GM12875 (cell line): ENCODE data around the gene PAX8.
"Not testable (repeated sequence)": the region's sequence is repeated elsewhere in the genome, so short reads cannot be mapped to it uniquely, and the experiment has no call there.

Experiments used
- H3K4me3 ChIP-seq: one replicate; pipeline ENCODE4 v1.5.1; 2011; ENCODE audit warnings: low read depth, low read length, control low read depth
- CTCF ChIP-seq: IDR thresholded peaks from 2 replicates; pipeline ENCODE4 v1.5.1; 2011; ENCODE audit warnings: low read depth, mild to moderate bottlenecking, control low read depth, inconsistent platforms, low read length, moderate library complexity, borderline replicate concordance; ENCODE audit not compliant: insufficient read depth

The PAX8 gene

GRCh38 chr2:113297590-113297989 is 18.9 kb upstream of the PAX8 start:
- not testable (repeated sequence) for H3K4me3 ChIP-seq

GRCh38 chr2:113291191-113291590 is 12.5 kb upstream of the PAX8 start:
- TF ChIP-seq CTCF, result no peak
- no peak overlapping the region for H3K4me3 ChIP-seq

More at GRCh38 chr2:113297590-113297989, 18.9 kb upstream of the PAX8 start:
- peak; percentile 49 for TF ChIP-seq CTCF

GRCh38 chr2:113288674-113289149 is 10.0 kb upstream of the PAX8 start:
- H3K4me3 ChIP-seq, result not testable (repeated sequence)

GRCh38 chr2:113288117-113288673 is 9.5 kb upstream of the PAX8 start:
- not testable (repeated sequence) for H3K4me3 ChIP-seq

- no peak overlapping the region for H3K4me3 ChIP-seq
- no peak for TF ChIP-seq CTCF
Observed at GRCh38 chr2:113285816-113286215, 7.1 kb upstream of the PAX8 start.

GRCh38 chr2:113284999-113285398 is 6.3 kb upstream of the PAX8 start:
- H3K4me3 ChIP-seq, result not testable (repeated sequence)

GRCh38 chr2:113284476-113284875 is 5.8 kb upstream of the PAX8 start:
- H3K4me3 ChIP-seq, result no peak overlapping the region
- no peak for TF ChIP-seq CTCF

- no peak overlapping the region for H3K4me3 ChIP-seq
- no peak for TF ChIP-seq CTCF
Observed at GRCh38 chr2:113283704-113284284, 5.1 kb upstream of the PAX8 start.
